Adrenal gland (tissue), 12 donors: ENCODE measurements around the gene HPSE2. TPM values are rescaled to one million over a fixed set of nuclear protein-coding genes. Genes with fewer than 3 reads are reported as not detected.

ENCODE experiments used
- DNase-seq, 7 donors: peaks; one replicate each; pipeline ENCODE4 v3.0.0-alpha.2; 2019 to 2020
- H3K27ac ChIP-seq, 5 donors: fragments of 200-600 bp; sonication (generic) in 4 of 5; 1 replicate in 3 of 5; 2 replicates in 2 of 5; pipeline versions ENCODE4 v1.5.1 to v1.8.0; 2016 to 2020; ENCODE audit warnings: mild to moderate bottlenecking in 1 of 5
- H3K27me3 ChIP-seq: fragments of 200-600 bp; 2 replicates; pipeline ENCODE4 v1.8.0; 2021
- H3K36me3 ChIP-seq, 2 donors: fragments of 200-600 bp; replicated peaks in 1 of 2; 1 replicate in 1 of 2; 2 replicates in 1 of 2; pipeline versions ENCODE4 v1.5.1 to v1.8.0; 2018 to 2022
- H3K4me1 ChIP-seq, 2 donors: fragments of 200-600 bp; replicated peaks in 1 of 2; 1 replicate in 1 of 2; 2 replicates in 1 of 2; pipeline versions ENCODE4 v1.5.1 to v1.8.0; 2018 to 2021
- H3K4me3 ChIP-seq, 4 donors: fragments of 200-600 bp; sonication (generic) in 3 of 4; one replicate each; pipeline ENCODE4 v1.5.1; 2016 to 2018
- H3K9me3 ChIP-seq, 3 donors: fragments of 200-600 bp; sonication (generic) in 1 of 3; replicated peaks in 1 of 3; 1 replicate in 2 of 3; 2 replicates in 1 of 3; pipeline versions ENCODE4 v1.5.1 to v1.8.0; 2016 to 2021
- CTCF ChIP-seq, 6 experiments: fragments of 450-650 bp in 4 of 6; fragments of 200-600 bp in 2 of 6; sonication (generic) in 1 of 6; IDR thresholded peaks; 1 replicate in 5 of 6; 2 replicates in 1 of 6; pipeline versions ENCODE4 v1.5.1 to v1.8.0; 2016 to 2021; ENCODE audit warnings: antibody characterized with exemption in 6 of 6, mild to moderate bottlenecking in 2 of 6, moderate library complexity in 1 of 6
- POLR2A ChIP-seq, 2 donors: fragments of 450-650 bp; IDR thresholded peaks; one replicate each; pipeline ENCODE4 v1.6.1; 2017; ENCODE audit warnings: antibody characterized with exemption in 2 of 2, mild to moderate bottlenecking in 2 of 2, moderate library complexity in 1 of 2
- WGBS, 4 donors: extraction: QIAGEN DNeasy Blood & Tissue Kit in 2 of 4; methylation state at CpG; one replicate each; pipeline versions ENCODE4 v1.1.5 to v1.1.7; 2013 to 2017; 5-methylcytosine and 5-hydroxymethylcytosine counted together
- intact Hi-C, 2 donors: fragments of 100-400 bp; cut with DNase I; formaldehyde crosslinking; loops; one replicate each; pipeline versions ENCODE4 v1.14.1 to v1.15.0; 2022 to 2023
- polyA plus RNA-seq, 3 donors: library from polyadenylated mRNA; stranded (reverse); fragments of 200-250 nt in 2 of 3; fragments of 350-450 nt in 1 of 3; fragmentation: Illumina TruSeq in 1 of 3; extraction: RNeasy Lipid Tissue Mini Kit (QIAGEN cat#74804) in 1 of 3; gene quantifications; one replicate each; pipeline ENCODE4 v1.2.3, GENCODE V29; 2013 to 2014
- total RNA-seq, 9 donors: library from RNA; depleted of rRNA in 4 of 9; stranded (reverse); fragments of >200 nt in 4 of 9; fragments of 120-200 nt in 1 of 9; fragmentation: NEBNext Ultra II Directional in 1 of 9; extraction: Animal tissue kit (Norgen Biotek cat#: 25700) in 1 of 9; gene quantifications; one replicate each; pipeline versions ENCODE4 v1.1.0 to v1.2.4, GENCODE V29; 2013 to 2023
- donor health status: healthy with polysubstance abuse.
- donor health status: Bipolar disorder and iron deficiency.
- donor health status: DM: yes; HTN: yes; CAD: no.
- donor health status: DM: no; HTN: no; CAD: no.
- donor health status: DM: no; HTN: no; CAD: no.
- donor health status: DM: yes; HTN: yes; CAD: no.

HPSE2 gene
- total and polyA plus RNA-seq, 12 donors = under 0.01 to 0.16 (median 0.10) TPM; not detected in 9

- DNase-seq = no peak
- H3K27me3 ChIP-seq = no peaks in the 10 kb centered on the region
- H3K4me3 ChIP-seq = no peak overlapping the region
- no peaks in the 10 kb centered on the region for H3K9me3 ChIP-seq
- no peak overlapping the region for H3K27ac ChIP-seq
- intact Hi-C loops = no loop called here
- H3K36me3 ChIP-seq = no peaks in the 10 kb centered on the region
- no peak for TF ChIP-seq CTCF (IDR thresholded peaks at IDR 0.05)
- no peak for TF ChIP-seq POLR2A (IDR thresholded peaks at IDR 0.05)
- no peaks in the 10 kb centered on the region for H3K4me1 ChIP-seq
These were observed 658.1 kb downstream of the HPSE2 start for GRCh38 chr10:98577578-98577977.

- Histone ChIP-seq H3K27ac (no peak overlapping the region), H3K9me3 (no peaks in the 10 kb centered on the region), H3K27me3 (no peaks in the 10 kb centered on the region), H3K4me1 (no peaks in the 10 kb centered on the region), H3K4me3 (no peak overlapping the region), H3K36me3 (no peaks in the 10 kb centered on the region)
- no peak for DNase-seq
- intact Hi-C loops = no loop called here
- TF ChIP-seq POLR2A (IDR thresholded peaks at IDR 0.05) (no peak), CTCF (IDR thresholded peaks at IDR 0.05) (no peak)
These were observed 658.5 kb downstream of the HPSE2 start for GRCh38 chr10:98577168-98577567.

GRCh38 chr10:98576096-98576495 lies 659.6 kb downstream of the HPSE2 start:
- no peaks in the 10 kb centered on the region for H3K36me3 ChIP-seq
- H3K4me3 ChIP-seq = no peak overlapping the region
- H3K27ac ChIP-seq = no peak overlapping the region
- 55 to 64% (median 59%) methylated on average over 4 of the region's 4 CpGs for WGBS, 4 donors
- DNase-seq = no peak
- no peaks in the 10 kb centered on the region for H3K27me3 ChIP-seq
- H3K9me3 ChIP-seq = no peaks in the 10 kb centered on the region
- no peaks in the 10 kb centered on the region for H3K4me1 ChIP-seq
- TF ChIP-seq CTCF (IDR thresholded peaks at IDR 0.05) (no peak), POLR2A (IDR thresholded peaks at IDR 0.05) (no peak)
- intact Hi-C loops = no loop called here

GRCh38 chr10:98572594-98572993 lies 663.1 kb downstream of the HPSE2 start:
- Histone ChIP-seq H3K36me3 (no peaks in the 10 kb centered on the region), H3K27me3 (no peaks in the 10 kb centered on the region), H3K4me1 (no peaks in the 10 kb centered on the region), H3K27ac (no peak overlapping the region), H3K4me3 (no peak overlapping the region), H3K9me3 (no peaks in the 10 kb centered on the region)
- WGBS, 4 donors = 63 to 73% (median 66%) methylated on average over 5 of the region's 5 CpGs
- no peak for TF ChIP-seq POLR2A (IDR thresholded peaks at IDR 0.05)
- no peak for TF ChIP-seq CTCF (IDR thresholded peaks at IDR 0.05)
- DNase-seq = no peak
- intact Hi-C loops = no loop called here
